Stimulated activated CD8-positive, alpha-beta memory T cell treated with anti-CD3 and anti-CD28 coated beads, Interleukin-12 subunit alpha, Interleukin-12 subunit beta, amount 100 ng/mL, for 24 hours (primary cell): ENCODE data around the gene NINL.

Experiments used
- DNase-seq: peaks from one replicate; pipeline ENCODE4 v3.0.0-alpha.2; 2020; ENCODE audit errors: extremely low read depth

NINL gene

DNA sequence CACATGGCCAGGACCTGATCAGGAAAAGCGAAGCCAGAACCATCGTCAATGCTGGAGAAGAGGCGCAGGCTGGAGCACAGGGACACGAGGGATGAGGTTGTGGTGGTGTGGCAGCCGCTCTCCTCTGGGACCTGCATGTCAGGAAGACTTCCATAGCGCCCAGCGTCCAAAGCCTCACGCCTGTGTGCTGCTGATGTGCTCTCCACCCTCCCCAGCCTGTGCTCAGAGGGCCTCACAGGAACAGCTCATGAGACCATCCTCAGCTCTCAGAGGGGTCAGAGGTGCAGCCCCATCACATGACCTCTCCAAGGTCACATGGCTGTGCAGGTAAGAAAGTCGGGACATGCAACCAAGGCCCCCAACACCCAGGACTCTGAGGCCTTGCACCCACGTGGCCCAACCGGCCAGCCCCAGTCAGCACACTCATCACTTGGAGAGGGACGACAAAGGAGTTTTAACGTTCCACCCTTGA, 84.4 kb downstream of the NINL start:
- DNase-seq: no peak

DNA sequence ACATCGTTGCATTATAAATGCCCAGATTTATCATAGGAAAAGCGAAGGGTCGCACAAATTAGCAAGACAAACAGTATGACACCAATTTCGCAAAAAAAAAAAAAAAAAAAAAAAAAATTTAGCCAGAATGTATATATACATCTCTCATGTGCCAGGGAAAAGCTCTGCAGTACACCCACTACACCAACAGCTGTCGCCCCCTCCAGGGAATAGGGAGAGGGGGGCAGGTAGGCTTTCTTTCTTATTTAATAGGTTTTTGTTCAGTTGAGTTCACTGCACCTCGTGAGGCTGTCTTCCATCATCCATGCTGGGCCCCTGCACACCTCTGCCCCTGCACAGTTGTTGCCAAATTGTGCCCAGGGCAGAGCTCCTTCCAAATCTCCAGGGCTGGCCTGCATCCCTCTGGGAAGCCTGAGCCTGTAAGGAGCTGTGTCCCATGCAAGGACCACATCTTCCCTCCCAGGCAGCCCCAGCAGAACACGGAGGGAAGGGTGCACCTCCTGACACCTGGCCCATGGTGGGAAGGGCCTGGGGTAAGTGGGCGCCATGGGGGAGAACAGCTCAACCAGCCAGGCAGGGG, 85.4 kb downstream of the NINL start:
- no peak for DNase-seq

DNA sequence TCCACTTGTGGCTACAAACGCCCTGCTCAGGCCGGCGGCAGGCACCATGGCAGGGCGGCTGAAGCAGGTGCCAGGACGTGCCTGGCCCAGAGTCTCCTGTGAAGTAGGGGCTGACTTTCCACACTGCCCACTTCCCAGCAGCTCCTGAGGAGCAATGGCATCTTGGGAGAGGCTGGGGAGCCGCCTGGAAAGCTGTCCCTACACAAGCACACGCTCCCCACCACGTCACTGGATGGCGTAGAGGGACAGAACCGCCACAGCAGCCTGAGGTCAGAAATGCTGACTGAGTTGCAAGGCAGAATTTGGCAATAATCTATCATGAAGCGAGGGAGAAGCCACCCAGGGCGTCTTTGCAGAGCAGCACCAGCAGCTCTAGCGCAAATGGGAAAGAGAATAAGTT, 86.3 kb downstream of the NINL start:
- no peak for DNase-seq

DNA sequence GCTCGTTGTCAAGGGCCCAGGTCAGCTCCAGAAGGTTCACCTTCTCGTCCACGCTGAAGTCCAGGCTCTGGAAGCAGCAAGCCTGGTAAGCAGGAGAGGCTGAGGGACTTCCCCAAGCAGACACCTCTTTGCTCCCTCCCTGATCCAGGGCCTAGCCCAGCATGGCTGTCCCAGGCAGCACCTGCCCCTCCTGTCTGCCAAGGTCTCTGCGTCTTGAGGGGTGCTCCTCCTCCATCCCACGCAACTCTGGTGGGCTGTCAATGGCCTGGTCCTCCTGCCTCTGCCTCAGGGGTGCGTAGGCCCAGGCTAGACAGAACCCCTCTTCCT, 87.1 kb downstream of the NINL start:
- DNase-seq: no peak

DNA sequence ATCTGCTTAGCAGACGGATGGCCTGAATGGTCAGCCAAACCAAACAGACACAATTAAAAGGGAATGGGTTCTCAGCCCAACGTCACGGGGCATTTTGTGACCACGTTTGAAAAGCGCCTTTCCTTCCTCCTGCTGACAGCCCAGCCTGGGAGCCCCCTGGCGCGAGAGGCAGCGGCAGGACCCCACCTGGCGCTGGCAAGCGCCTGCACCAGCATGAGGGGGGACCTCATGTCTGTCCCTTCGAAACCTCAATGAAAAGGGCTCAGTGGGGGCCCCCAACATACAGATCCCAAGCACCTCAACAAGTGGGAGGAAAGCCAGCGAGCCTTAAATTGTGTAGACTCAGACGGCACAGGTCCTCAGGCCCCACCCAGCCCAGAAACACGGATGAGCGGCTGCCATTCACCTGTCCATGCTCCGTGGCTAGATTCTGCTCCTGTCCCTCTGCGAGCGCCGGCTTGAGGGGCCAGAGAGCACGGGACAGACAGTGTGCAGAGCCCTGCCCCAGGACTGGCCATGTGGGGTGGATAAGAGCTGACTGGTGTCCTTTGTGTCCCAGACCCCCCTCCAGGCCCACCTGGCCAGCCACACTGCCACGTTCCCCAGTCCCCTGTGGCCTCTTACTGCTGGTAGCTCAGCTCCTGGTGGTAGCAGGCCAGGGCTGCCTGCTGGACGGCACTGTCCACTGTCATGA, 87.6 kb downstream of the NINL start:
- DNase-seq: no peak

DNA sequence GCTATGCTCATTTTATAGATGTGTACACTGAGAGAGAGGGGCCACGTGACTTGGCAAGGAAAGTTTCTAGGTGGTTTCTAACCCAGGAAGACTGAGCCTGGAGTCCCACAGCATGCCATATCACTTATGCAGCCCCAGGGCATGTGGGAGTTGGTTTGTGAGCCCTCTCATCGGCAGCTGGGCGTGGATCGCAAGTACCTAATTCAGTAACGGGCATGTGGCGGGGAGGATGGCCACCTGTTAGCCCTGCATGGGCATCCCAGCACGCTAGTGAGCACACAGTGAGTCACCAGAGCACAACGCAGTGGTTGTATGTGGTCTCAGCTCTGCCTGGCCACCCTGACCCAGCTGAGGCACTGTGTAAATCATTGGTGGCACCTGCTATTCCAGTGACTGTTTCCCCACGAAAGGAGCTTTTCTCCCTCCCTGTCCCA, 88.3 kb downstream of the NINL start:
- DNase-seq: no peak

DNA sequence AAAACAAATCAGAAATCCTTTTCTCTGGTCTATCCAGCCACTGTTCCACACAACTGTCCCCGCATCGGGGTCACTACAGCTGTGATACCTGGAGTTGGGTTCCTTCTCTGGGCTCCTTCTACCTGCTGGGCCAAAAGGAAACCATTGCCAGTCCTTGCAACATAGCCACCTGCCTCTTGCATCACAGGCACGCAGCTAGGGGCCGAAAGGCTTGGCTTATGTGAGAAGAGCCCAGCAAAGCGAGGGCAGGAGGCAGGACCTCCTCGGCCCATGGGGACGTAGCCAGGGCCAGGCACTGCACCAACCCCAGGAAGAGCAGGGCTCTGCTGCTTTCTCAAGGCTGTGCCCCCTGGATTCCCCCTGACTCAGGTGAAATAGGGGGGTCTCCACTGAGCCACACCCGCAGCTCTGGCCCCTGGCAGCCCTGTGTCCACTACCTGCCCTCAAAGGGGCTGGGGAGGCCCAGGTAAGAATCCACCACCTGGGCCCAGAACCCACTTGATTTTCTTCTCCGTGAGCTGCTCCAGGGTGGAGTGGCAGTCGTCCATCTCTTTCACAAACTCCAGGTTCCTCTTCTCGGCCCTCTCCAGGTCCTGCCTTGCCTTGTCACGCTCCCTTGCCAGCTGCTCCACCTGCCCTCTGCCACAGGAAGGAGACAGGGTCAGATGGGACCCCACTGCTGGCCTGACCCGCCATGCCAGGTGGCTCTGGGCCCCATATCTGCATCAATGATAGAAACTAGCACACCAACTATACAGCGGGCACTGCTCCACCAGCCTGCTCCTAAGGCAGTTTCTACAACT, 89.0 kb downstream of the NINL start:
- no peak for DNase-seq

DNA sequence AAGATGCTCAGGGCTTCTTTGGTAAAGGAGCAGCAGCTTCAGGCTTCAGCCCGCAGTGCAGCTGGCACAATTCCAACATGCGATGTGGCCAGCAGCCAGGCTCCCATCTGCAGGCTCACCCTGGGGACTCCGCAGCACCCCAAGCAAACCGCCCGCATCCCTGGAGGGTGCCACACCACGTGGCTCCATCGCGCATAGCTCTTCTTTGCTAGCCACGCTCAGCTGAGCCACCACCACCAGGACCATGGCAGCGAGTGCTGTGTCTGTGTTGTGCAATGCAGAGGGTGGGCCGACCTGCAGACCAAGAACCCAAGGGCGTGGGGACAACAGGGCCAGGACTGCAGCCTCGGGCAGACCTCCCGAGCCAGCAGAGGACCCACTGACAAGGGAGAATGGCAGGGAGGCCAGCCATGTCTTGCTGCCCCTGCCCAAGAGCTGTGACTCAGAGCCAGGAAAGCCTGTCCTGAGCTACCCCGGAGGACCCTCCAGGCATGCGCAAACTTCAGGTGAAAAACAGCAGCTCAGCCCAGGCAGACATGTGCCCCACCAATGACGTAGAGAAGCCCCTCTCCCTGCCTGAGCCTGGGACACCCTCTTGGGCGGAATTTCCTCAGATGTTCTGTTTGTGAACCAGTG, 90.0 kb downstream of the NINL start:
- DNase-seq: no peak

DNA sequence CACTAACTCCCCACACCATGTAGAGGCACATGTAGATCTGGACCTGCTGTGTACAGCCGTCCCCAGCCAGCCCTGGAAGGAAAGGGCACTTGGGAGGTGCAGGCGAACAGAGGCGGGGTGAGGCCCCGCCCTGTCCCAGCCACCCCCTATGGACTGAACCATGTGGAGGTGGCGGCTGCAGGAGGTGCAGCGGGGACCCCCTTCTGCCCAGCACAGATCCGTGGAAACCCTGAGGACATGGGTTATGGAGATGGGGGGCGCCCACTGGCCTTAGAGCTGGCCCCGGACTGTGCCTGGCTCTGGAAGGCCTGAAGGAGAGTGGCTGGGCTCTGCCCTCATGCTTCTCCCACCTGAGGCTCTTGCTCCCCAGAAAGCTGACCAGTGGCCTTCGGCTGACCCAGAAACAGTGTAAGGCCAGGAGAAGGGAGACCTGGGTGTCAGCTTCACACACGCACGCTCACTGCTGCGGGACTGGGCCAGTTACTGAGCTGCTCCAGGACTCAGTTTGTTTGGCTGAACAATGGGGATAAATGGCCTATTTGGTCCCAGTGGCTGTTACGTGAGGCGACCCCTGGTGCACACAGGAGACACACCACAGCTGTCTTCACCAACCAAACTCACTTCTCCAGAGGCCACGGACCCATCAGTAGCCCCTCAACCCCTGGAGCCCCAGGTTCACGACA, 90.7 kb downstream of the NINL start:
- DNase-seq: no peak

DNA sequence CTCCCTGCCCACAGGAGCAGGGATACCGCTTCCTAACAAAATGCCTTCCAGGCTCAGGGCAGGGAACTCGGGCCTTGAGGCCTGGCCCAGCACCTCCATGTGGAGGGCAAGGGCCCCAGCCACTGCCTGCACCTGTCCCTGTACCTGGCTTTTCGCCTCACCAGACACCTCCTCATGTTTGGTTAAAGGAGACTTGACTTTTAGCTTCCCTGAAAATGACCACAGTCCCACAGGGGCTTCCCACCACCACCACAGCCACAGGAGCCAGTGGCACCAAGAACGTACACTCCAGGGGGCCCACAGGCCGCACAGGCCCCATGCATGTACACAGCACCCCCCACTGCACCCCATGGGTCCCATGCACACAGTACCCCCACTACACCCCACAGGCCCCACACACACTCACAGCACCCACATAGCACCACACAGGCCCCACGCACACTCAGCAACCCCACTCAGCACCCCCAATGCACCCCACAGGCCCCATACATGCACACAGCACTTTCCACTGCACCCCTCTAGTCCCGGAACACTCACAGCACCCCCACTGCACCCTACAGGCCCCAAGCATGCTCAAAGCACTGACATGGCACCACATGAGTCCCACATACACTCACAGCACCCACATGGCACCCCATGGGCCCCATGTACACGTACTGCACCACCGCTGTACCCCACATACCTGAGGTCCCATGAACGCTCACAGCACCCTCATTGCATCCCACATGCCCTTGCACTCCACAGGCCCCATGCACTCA, 91.4 kb downstream of the NINL start:
- DNase-seq: no peak

DNA sequence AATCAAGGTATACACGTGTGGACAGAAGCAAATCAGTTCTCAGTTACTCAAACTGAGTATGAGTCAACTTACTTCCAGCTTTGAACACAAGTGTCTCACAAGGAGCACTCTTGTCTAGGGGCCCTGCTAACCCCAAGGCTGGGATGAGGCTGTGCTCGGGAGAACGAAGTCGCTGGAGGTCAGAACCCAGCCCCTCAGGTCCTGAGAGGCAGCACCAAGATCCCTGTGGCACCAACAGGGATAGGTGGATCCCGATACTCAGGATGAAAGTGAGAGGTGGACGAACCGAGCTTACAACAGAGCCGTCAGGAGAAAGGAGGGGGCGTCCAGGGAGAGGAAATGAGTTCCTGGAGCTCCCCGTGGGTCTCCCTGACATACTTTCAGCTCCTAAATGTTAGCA, 92.2 kb downstream of the NINL start:
- DNase-seq: no peak

DNA sequence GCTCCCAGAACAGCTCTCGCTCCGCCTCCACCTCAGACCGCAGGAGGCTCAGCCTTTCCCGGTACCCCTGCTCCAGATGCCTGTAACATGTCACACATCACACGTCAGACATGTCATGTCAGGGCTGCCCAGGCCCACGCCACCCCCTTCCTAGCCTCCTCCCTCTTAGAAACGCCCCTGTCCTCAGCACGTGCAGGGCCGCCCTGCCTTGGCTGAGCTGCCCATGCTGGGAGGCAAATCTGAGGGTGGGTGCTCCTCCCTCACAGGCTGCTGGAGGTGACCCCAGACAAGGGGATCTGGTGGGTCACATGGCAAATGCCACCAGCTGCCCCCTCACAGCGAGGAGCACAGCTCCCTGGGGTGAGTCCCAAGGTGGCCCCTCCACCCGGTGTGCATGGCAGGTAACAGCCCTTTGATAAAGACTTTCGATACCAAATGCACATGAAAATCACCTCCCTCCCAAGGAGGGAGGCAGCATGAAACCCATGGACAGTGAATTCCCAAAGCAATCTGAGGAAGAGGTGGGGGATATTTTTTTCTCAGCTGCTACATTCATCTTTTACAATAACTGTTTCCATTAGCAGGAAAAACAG, 93.8 kb downstream of the NINL start:
- DNase-seq: no peak

DNA sequence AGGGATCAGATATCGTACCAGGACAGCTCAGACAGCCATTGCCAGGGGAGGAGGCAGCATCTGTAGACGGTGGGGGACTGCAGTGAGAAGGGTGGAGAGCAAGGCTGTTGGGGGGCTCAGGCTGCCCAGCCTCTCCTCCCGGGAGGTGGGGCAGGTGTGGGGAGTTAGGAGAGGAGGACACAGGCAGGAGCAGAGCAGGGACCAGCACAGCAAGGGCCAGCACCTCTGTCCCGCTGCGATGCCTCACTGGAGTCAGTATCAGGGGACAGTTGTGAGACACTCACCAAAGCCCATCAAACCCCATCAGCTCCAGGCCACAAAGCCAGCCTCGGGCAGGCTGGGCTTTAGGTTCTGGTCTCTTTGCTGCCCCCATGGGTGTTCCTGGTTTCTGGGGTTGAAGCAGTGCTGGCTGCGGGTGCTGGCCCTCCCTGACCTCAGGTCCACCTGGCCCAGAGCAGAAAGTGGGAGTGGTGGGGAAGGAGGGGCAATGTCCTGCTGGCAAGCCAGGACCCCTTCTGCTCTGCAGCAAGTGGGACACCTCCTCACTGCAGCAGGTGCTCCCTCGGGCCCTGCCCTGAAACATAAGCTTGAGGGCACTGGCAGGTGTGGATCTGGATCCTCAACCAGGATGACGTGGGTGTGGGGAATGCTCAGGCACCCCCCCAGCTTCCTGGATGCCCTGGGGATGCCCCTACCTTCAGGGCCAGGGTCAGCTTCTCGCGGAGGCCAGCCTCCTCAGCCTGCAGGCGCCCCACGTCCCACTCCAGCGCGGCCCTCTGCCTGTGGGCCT, 94.5 kb downstream of the NINL start:
- no peak for DNase-seq

DNA sequence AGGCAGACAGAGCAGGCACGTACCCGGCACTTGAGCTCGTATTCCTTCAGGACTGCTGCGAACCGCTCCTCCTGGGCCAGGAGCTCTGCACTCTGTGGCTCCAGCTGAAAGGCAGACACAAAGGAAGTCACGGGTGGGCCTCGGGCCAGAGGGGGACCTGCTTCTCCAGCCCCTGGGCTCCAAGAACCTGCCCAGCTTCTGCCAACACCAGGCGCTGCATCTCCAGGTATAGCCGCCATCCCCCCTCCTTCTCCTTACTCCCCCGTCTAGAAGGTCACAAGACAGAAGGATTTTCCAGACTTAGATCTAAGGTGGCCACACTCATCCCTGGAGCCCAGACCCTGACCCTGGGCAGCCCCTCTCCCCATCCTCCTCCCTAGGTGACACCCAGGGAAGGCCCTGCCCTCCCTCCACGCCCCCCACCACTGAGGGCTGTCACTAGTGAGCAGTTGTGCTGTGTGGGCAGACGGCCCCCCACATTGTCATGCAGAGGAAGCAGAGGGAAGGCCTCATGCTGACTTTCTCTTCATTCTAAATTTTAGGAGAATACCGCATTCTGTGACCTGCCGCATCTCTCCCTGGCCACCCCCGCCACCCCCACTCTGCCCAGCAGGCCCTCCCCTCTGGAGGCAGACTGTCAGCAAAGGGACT, 96.0 kb downstream of the NINL start:
- DNase-seq: no peak

DNA sequence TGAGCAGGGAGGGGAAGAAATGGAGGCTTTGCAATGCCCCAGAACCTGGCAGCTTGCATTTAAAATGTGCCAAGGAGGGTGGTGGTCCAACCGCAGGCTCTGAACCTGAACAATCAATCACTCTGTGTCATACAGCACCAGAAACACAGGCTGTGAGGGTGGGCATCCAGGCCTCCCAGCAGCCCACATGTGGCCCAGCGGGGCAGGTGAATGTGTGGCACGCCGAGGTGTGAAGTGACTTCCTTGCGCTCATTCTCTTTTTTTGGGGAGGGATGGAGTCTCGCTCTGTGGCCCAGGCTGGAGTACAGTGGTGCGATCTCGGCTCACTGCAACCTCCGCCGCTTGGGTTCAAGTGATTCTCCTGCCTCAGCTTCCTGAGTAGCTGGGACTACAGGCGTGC, 97.4 kb downstream of the NINL start:
- DNase-seq: no peak

DNA sequence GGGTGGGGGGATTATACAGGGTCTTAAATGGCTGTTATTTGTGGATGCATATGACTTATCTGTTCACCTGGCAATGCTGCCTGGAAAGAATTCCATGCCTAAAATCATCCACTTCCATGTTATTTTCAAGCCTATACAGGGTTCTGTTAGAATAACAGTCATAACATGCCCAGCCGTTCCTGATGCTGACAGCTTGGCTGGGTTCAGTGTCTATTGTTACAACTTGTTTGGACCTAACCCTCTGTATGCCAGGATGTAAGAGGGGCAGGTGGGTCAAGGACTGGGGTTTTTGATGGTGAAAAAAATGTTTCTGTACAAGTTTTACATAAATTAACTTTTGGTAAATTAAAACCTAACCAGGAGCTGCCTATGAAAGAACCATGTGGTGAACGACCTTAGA, 98.0 kb downstream of the NINL start:
- no peak for DNase-seq

DNA sequence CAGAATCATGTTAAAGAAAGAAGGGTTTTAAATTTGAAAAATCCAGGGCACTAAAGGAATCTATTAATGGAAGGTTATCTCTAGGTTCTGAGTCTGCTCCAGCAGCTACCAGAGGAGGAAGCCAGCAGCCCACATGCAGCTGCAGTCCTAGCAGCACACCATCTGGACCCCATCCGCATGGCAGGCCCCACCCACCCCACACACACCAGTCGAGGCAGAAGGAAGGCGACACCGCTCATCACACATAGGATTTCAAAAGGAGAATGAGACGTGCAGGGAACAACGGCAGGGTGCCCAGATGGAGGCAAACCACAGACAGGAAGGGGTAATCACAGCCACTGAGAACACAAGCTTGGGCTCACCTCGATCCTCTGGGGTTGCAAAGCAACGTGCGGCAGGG, 99.0 kb downstream of the NINL start:
- DNase-seq: no peak

DNA sequence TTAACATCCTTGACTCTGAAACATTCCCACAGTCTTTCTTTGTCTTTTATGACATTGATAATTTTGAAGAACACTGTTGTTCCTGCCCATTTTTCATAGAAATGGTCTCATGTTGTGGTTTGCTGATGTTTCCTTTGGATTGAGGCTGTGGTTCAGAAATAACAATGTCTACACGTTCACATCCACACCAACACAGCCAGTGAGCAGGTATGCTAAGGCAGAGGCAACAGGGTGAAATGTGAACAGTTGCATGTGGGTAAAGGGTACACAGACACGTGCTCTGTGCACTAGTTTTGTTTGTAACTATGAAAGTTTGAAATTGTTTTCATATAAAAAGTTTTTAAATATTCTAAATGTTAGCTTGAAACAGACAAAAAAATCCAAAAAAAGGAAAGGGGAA, 99.5 kb downstream of the NINL start:
- no peak for DNase-seq

DNA sequence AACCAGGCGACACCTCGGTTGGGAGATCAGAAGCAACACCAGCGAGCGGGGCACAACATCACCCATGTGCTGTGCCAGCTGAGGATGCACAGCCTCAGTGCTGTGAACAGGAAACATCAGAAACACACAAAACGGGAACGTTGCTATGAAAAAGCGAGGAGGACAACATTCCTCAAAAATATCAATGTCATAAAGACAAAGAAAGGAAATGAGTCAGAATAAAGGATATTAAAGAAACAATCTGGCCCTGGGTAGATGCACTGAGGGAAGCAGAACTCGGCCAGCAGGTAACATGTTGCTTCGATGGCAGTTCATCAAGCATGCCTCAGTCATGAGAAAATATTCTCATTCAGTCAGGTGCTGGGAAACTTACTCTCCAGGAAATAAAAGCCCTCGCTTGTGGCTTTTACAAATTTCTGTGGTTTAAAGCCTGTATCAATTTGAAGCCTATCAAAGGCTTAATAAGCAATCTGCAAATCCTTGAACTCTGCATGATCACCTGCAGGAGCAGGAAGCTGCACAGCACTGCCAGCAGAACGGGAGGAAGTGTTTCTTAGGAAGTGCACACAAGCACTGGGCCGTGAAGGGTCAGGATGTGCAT, 100.3 kb downstream of the NINL start:
- no peak for DNase-seq
